Transverse colon (tissue), 3 donors: ENCODE measurements around the gene FRRS1.

ENCODE experiments used
- POLR2A ChIP-seq: fragments of 450-650 bp; IDR thresholded peaks from one replicate; pipeline ENCODE4 v1.6.1; 2016; ENCODE audit warnings: antibody characterized with exemption, mild to moderate bottlenecking, moderate library complexity
- TF ChIP-seq, protein P1 (sequence below), 5 experiments: fragments of 200-600 bp in 3 of 5; fragments of 450-650 bp in 2 of 5; sonication (generic) in 3 of 5; IDR thresholded peaks; 1 replicate in 2 of 5; 2 replicates in 3 of 5; pipeline ENCODE4 v1.5.1; 2016 to 2017; ENCODE audit warnings: antibody characterized with exemption in 5 of 5, inconsistent platforms in 3 of 5, mild to moderate bottlenecking in 2 of 5, moderate library complexity in 1 of 5

DNA sequence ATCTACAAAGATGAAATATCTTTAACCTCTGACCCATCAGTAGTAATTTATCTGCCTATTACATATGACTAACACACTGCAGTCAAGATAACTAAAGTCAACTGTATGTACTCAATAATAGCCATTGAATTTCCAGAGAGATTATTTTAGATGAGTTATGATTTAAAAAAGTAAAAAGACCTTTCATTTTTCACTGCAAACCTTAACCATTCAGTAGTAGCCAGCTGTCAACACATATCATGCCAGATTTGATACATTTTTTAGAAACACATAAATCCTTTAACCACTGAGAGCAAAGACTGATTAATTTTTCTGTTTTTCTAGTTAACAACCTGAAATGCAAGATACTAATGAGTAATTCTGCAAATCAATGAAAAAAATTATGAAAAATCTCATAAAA, 89.6 kb downstream of the FRRS1 start:
- TF ChIP-seq POLR2A, result no peak
- TF ChIP-seq, protein P1, sequence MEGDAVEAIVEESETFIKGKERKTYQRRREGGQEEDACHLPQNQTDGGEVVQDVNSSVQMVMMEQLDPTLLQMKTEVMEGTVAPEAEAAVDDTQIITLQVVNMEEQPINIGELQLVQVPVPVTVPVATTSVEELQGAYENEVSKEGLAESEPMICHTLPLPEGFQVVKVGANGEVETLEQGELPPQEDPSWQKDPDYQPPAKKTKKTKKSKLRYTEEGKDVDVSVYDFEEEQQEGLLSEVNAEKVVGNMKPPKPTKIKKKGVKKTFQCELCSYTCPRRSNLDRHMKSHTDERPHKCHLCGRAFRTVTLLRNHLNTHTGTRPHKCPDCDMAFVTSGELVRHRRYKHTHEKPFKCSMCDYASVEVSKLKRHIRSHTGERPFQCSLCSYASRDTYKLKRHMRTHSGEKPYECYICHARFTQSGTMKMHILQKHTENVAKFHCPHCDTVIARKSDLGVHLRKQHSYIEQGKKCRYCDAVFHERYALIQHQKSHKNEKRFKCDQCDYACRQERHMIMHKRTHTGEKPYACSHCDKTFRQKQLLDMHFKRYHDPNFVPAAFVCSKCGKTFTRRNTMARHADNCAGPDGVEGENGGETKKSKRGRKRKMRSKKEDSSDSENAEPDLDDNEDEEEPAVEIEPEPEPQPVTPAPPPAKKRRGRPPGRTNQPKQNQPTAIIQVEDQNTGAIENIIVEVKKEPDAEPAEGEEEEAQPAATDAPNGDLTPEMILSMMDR (IDR thresholded peaks at IDR 0.05), result no peak
